HL-60 (cell line): Measurements from ENCODE around the gene KAZN.

Source experiments
- DNase-seq, 2 experiments: peaks; one replicate each; pipeline ENCODE4 v3.0.0-alpha.2; 2010 to 2020; ENCODE audit warnings: low read depth in 1 of 2, low spot score in 1 of 2
- H3K27ac ChIP-seq: fragments of 250-450 bp; sonication (Bioruptor Pico); replicated peaks from 2 replicates; pipeline ENCODE4 v1.5.1; 2020; ENCODE audit warnings: mild to moderate bottlenecking, moderate library complexity
- H3K27me3 ChIP-seq: fragments of 250-450 bp; sonication (Bioruptor Pico); 2 replicates; pipeline ENCODE4 v1.5.1; 2021; ENCODE audit warnings: mild to moderate bottlenecking, moderate library complexity; ENCODE audit not compliant: insufficient read depth, poor library complexity, severe bottlenecking
- H3K4me3 ChIP-seq: replicated peaks from 2 replicates; pipeline ENCODE4 v1.5.1; 2011; ENCODE audit warnings: mild to moderate bottlenecking, control low read depth, low read length; ENCODE audit not compliant: insufficient read depth
- GABPA ChIP-seq: IDR thresholded peaks from 2 replicates; pipeline ENCODE4 v1.6.1; 2012; ENCODE audit warnings: low read depth
- POLR2AphosphoS5 ChIP-seq: IDR thresholded peaks from 2 replicates; pipeline ENCODE4 v1.6.1; 2012; ENCODE audit warnings: low read depth
- SPI1 ChIP-seq: IDR thresholded peaks from 2 replicates; pipeline ENCODE4 v1.6.1; 2012; ENCODE audit warnings: low read depth, mild to moderate bottlenecking, borderline replicate concordance
- TF ChIP-seq, protein P1 (sequence below): IDR thresholded peaks from one replicate; pipeline ENCODE4 v1.5.1; 2011; ENCODE audit warnings: low read length, control low read depth, inconsistent platforms; ENCODE audit not compliant: insufficient read depth
- TF ChIP-seq, protein P2 (sequence below): IDR thresholded peaks from 2 replicates; pipeline ENCODE4 v1.6.1; 2012; ENCODE audit warnings: low read depth; ENCODE audit not compliant: insufficient replicate concordance

KAZN gene

DNA sequence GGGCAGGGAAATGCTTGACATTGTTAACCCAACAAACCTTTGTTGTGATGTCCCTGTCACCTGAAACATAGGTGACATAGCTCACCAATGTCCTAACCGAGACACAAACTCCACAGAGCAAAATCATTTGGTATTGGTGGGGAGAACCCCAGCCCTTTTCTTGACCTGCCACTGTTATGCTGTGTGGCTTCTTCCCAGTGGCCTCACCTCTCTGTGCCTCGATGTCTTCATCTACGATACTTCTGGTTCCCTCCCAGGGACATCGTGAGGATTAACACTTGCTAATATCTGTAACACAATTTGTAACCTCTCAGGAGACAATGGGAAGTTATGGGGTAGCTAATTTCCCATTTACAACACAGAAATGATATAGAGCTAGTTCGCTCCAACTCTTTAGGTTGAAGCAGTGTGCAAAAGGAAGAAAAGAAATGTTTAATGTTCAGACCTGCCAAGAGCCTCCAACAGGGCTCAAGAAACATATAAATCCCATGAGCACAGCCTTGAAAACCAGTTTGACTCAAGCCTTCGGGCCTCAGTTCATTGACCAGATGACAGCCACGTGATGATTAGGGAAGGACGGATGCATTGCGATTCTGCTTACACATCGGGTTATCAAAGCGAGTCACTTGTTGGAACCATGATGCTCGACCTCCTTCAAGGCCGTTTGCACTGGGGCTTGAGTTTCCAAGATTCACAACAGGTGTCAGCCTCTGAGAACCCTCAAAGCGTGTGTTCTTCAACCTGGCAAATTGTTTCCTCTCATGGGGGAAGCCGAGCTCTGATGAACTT lies 517.3 kb downstream of the KAZN start:
- Histone ChIP-seq H3K27me3 (no peaks in the 10 kb centered on the region), H3K4me3 (no peak overlapping the region), H3K27ac (no peak overlapping the region)
- no peak for TF ChIP-seq SPI1
- no peak for TF ChIP-seq POLR2AphosphoS5
- TF ChIP-seq, protein P1, sequence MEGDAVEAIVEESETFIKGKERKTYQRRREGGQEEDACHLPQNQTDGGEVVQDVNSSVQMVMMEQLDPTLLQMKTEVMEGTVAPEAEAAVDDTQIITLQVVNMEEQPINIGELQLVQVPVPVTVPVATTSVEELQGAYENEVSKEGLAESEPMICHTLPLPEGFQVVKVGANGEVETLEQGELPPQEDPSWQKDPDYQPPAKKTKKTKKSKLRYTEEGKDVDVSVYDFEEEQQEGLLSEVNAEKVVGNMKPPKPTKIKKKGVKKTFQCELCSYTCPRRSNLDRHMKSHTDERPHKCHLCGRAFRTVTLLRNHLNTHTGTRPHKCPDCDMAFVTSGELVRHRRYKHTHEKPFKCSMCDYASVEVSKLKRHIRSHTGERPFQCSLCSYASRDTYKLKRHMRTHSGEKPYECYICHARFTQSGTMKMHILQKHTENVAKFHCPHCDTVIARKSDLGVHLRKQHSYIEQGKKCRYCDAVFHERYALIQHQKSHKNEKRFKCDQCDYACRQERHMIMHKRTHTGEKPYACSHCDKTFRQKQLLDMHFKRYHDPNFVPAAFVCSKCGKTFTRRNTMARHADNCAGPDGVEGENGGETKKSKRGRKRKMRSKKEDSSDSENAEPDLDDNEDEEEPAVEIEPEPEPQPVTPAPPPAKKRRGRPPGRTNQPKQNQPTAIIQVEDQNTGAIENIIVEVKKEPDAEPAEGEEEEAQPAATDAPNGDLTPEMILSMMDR: no peak
- TF ChIP-seq, protein P2, sequence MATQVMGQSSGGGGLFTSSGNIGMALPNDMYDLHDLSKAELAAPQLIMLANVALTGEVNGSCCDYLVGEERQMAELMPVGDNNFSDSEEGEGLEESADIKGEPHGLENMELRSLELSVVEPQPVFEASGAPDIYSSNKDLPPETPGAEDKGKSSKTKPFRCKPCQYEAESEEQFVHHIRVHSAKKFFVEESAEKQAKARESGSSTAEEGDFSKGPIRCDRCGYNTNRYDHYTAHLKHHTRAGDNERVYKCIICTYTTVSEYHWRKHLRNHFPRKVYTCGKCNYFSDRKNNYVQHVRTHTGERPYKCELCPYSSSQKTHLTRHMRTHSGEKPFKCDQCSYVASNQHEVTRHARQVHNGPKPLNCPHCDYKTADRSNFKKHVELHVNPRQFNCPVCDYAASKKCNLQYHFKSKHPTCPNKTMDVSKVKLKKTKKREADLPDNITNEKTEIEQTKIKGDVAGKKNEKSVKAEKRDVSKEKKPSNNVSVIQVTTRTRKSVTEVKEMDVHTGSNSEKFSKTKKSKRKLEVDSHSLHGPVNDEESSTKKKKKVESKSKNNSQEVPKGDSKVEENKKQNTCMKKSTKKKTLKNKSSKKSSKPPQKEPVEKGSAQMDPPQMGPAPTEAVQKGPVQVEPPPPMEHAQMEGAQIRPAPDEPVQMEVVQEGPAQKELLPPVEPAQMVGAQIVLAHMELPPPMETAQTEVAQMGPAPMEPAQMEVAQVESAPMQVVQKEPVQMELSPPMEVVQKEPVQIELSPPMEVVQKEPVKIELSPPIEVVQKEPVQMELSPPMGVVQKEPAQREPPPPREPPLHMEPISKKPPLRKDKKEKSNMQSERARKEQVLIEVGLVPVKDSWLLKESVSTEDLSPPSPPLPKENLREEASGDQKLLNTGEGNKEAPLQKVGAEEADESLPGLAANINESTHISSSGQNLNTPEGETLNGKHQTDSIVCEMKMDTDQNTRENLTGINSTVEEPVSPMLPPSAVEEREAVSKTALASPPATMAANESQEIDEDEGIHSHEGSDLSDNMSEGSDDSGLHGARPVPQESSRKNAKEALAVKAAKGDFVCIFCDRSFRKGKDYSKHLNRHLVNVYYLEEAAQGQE: no peak
- no peak for TF ChIP-seq GABPA
- DNase-seq: no peak

DNA sequence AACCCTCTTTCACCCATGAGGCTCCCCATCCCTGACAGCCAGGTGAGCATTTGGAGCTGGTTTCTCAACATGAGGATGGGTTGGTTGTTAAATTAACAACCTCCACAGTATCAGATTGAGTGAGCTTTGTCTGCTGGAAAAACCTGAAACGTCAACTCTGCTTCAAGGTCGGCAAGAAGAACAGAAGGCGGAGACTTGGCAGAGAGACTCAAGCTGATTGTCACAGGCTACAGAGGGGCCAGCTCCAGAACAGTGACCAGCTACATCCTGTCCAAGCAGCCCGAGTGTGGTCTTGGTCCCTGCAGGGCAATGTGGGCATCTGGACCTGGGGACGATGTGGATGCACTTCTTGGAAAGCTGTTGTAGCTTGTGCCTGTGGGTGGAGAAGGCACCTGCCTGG lies 518.5 kb downstream of the KAZN start:
- no peak for DNase-seq
- Histone ChIP-seq H3K27me3 (no peaks in the 10 kb centered on the region), H3K27ac (no peak overlapping the region), H3K4me3 (no peak overlapping the region)
- TF ChIP-seq SPI1 (no peak), POLR2AphosphoS5 (no peak), GABPA (no peak)
- TF ChIP-seq, protein P1: no peak
- TF ChIP-seq, protein P2: no peak

DNA sequence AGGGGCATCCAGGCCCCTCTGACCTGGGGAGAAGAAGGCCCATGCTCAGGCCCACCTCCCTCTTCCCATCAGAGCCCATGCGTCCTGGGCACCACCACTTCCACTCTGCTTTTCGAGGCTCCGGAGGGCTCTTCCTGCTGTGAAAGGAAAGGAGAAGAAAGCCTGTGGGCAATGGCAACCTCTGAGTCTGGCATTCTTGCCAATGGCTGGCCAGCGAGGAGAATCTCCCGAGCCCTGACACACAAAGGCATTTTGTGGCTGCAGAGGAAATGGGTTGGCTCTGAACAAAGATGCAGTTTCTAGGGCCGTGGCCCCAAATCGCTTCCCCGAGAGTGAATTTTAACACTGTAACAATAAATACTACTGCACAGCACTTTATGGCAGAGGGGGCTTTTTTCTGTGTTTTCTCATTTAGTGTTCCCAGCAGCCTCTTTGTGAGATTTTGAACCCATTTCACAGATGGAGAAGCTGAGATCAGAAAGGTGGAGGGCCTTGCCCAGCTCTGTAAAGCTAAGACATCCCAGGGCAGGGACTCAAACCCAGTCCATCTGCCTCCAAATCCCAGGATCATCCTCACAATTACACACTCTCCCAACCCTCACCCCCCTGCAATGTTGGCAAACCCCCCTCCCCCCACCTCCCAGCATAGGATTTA lies 519.3 kb downstream of the KAZN start:
- DNase-seq: no peak
- Histone ChIP-seq H3K27me3 (no peaks in the 10 kb centered on the region), H3K27ac (no peak overlapping the region), H3K4me3 (no peak overlapping the region)
- TF ChIP-seq, protein P2: no peak
- TF ChIP-seq SPI1 (no peak), POLR2AphosphoS5 (no peak), GABPA (no peak)
- TF ChIP-seq, protein P1: no peak
